SK-N-SH (cell line): Measurements from ENCODE around the gene C19orf33. TPM values are rescaled to one million over a fixed set of nuclear protein-coding genes. Genes with fewer than 3 reads are reported as not detected.

Experiments
- CTCF ChIA-PET: fragments of 300-600, 350-600 bp; formaldehyde crosslinking; extraction: SDS; loops from one replicate; lab custom pipeline; 2021; lab: Yijun Ruan, JAX
- POLR2A ChIA-PET: fragments of 350-600 bp; sonication (Branson Sonifier 250); formaldehyde crosslinking; extraction: SDS; loops from one replicate; lab custom pipeline; 2020; ENCODE audit warnings: antibody characterized with exemption, inconsistent platforms; lab: Yijun Ruan, JAX
- DNase-seq: peaks from one replicate; pipeline ENCODE4 v3.0.0; 2012
- H2AFZ ChIP-seq: fragments of 200-600 bp; sonication (generic); 2 replicates; pipeline ENCODE4 v1.8.1; 2016; ENCODE audit warnings: antibody characterized with exemption, mild to moderate bottlenecking, low read depth
- H3F3A ChIP-seq: fragments of 200-600 bp; sonication (generic); replicated peaks from 2 replicates; pipeline ENCODE3; 2016; ENCODE audit warnings: antibody characterized with exemption, mild to moderate bottlenecking; ENCODE audit not compliant: insufficient read depth
- H3K27ac ChIP-seq, 2 experiments: fragments of 200-500 bp in 1 of 2; fragments of 200-600 bp in 1 of 2; sonication (Bioruptor generic) in 1 of 2; sonication (generic), shearing (Covaris generic) in 1 of 2; 2 replicates each; pipeline versions ENCODE4 v1.5.1 to v1.6.1; 2014 to 2016; ENCODE audit warnings: low read depth in 2 of 2, inconsistent platforms in 1 of 2, low read length in 1 of 2, mild to moderate bottlenecking in 1 of 2, mixed read lengths in 1 of 2
- H3K27me3 ChIP-seq: fragments of 200-600 bp; sonication (generic), shearing (Covaris generic); 2 replicates; pipeline ENCODE4 v1.6.1; 2016; ENCODE audit warnings: mixed run types; ENCODE audit not compliant: insufficient read depth
- H3K36me3 ChIP-seq, 2 experiments: fragments of 200-500 bp in 1 of 2; fragments of 200-600 bp in 1 of 2; sonication (Bioruptor generic) in 1 of 2; sonication (generic) in 1 of 2; replicated peaks in 1 of 2; 2 replicates each; pipeline versions ENCODE3 to v1.5.1; 2014 to 2016; ENCODE audit warnings: low read length in 1 of 2, mild to moderate bottlenecking in 1 of 2; ENCODE audit not compliant: insufficient read depth in 2 of 2, control insufficient read depth in 1 of 2
- H3K4me1 ChIP-seq, 2 experiments: fragments of 200-500 bp in 1 of 2; fragments of 200-600 bp in 1 of 2; sonication (Bioruptor generic) in 1 of 2; sonication (generic), shearing (Covaris generic) in 1 of 2; 2 replicates each; pipeline versions ENCODE4 v1.5.1 to v1.6.1; 2014 to 2016; ENCODE audit warnings: low read depth in 1 of 2, low read length in 1 of 2, mixed run types in 1 of 2; ENCODE audit not compliant: insufficient read depth in 2 of 2, control insufficient read depth in 1 of 2
- H3K4me2 ChIP-seq: fragments of 200-600 bp; sonication (generic), shearing (Covaris generic); 2 replicates; pipeline ENCODE4 v1.6.1; 2017; ENCODE audit warnings: mixed run types
- H3K4me3 ChIP-seq, 2 experiments: fragments of 200-500 bp in 1 of 2; fragments of 200-600 bp in 1 of 2; sonication (Bioruptor generic) in 1 of 2; sonication (generic), shearing (Covaris generic) in 1 of 2; 2 replicates each; pipeline versions ENCODE4 v1.5.1 to v1.8.1; 2014 to 2016; ENCODE audit warnings: low read depth in 2 of 2, inconsistent platforms in 1 of 2, low read length in 1 of 2, mild to moderate bottlenecking in 1 of 2, mixed read lengths in 1 of 2, moderate library complexity in 1 of 2
- H3K79me2 ChIP-seq: fragments of 200-600 bp; sonication (generic); 2 replicates; pipeline ENCODE4 v1.8.1; 2017; ENCODE audit warnings: mild to moderate bottlenecking; ENCODE audit not compliant: insufficient read depth
- H3K9ac ChIP-seq: fragments of 200-600 bp; sonication (generic); 2 replicates; pipeline ENCODE4 v1.6.1; 2017; ENCODE audit warnings: mixed run types
- H3K9me2 ChIP-seq: fragments of 200-600 bp; sonication (generic); 2 replicates; pipeline ENCODE4 v1.6.1; 2017; ENCODE audit warnings: mixed run types
- H3K9me3 ChIP-seq: fragments of 200-600 bp; sonication (generic); 2 replicates; pipeline ENCODE4 v1.6.1; 2017; ENCODE audit warnings: mixed run types, mild to moderate bottlenecking, moderate library complexity
- H4K20me1 ChIP-seq: fragments of 200-600 bp; sonication (generic); 2 replicates; pipeline ENCODE4 v1.6.1; 2017; ENCODE audit warnings: mild to moderate bottlenecking, mixed run types; ENCODE audit not compliant: insufficient read depth
- CHD2 ChIP-seq: fragments of 150-350 bp; IDR thresholded peaks from 2 replicates; pipeline ENCODE4 v1.6.1; 2018; ENCODE audit warnings: low read length; ENCODE audit not compliant: partially characterized antibody
- ELF1 ChIP-seq: IDR thresholded peaks from 2 replicates; pipeline ENCODE4 v1.4.0; 2012
- EP300 ChIP-seq, 2 experiments: IDR thresholded peaks; 2 replicates each; pipeline versions ENCODE4 v1.4.0 to v1.6.1; 2012; ENCODE audit warnings: borderline replicate concordance in 1 of 2, low read depth in 1 of 2, low read length in 1 of 2
- FOSL2 ChIP-seq: IDR thresholded peaks from 2 replicates; pipeline ENCODE4 v1.4.0; 2012; ENCODE audit warnings: low read depth, mild to moderate bottlenecking, moderate library complexity, borderline replicate concordance
- FOXM1 ChIP-seq: IDR thresholded peaks from 2 replicates; pipeline ENCODE4 v1.4.0; 2012; ENCODE audit warnings: low read depth, mild to moderate bottlenecking
- GABPA ChIP-seq: IDR thresholded peaks from 2 replicates; pipeline ENCODE4 v1.4.0; 2012; ENCODE audit warnings: low read depth, mild to moderate bottlenecking
- GATA2 ChIP-seq: sonication (generic); formaldehyde crosslinking; IDR thresholded peaks from 2 replicates; pipeline ENCODE4 v1.5.0; 2020; ENCODE audit warnings: mild to moderate bottlenecking, missing genetic modification reagents
- MAX ChIP-seq: IDR thresholded peaks from 2 replicates; pipeline ENCODE4 v1.4.0; 2012; ENCODE audit warnings: low read depth
- MXI1 ChIP-seq: IDR thresholded peaks from 2 replicates; pipeline ENCODE4 v1.6.1; 2012; ENCODE audit warnings: mild to moderate bottlenecking, low read depth, low read length, improper control_type of control experiment
- NFIC ChIP-seq: IDR thresholded peaks from 2 replicates; pipeline ENCODE4 v1.4.0; 2012; ENCODE audit warnings: borderline replicate concordance
- NRF1 ChIP-seq: IDR thresholded peaks from 2 replicates; pipeline ENCODE4 v1.6.1; 2012; ENCODE audit warnings: low read depth, mild to moderate bottlenecking, low read length
- POLR2AphosphoS5 ChIP-seq: IDR thresholded peaks from 2 replicates; pipeline ENCODE4 v1.6.1; 2012; ENCODE audit warnings: low read depth, low read length
- RXRA ChIP-seq: IDR thresholded peaks from 2 replicates; pipeline ENCODE4 v1.4.0; 2012; ENCODE audit warnings: low read depth, mild to moderate bottlenecking, borderline replicate concordance
- SIN3A ChIP-seq: IDR thresholded peaks from 2 replicates; pipeline ENCODE4 v1.6.1; 2012; ENCODE audit warnings: low read depth, mild to moderate bottlenecking, low read length, moderate library complexity, borderline replicate concordance
- SMC3 ChIP-seq: IDR thresholded peaks from 2 replicates; pipeline ENCODE4 v1.6.1; 2012; ENCODE audit warnings: low read depth, low read length, improper control_type of control experiment
- USF2 ChIP-seq: fragments of 150-350 bp; IDR thresholded peaks from 2 replicates; pipeline ENCODE4 v1.6.1; 2017; ENCODE audit warnings: antibody characterized with exemption, low read length, low read depth, borderline replicate concordance
- ZBTB33 ChIP-seq: IDR thresholded peaks from 2 replicates; pipeline ENCODE4 v1.4.0; 2012; ENCODE audit warnings: low read depth, borderline replicate concordance
- WGBS: methylation state at CpG from one replicate; pipeline ENCODE4 v1.1.6; 2017; ENCODE audit warnings: low lambda C conversion rate; 5-methylcytosine and 5-hydroxymethylcytosine counted together
- polyA plus RNA-seq, 3 experiments: library from polyadenylated mRNA; depleted of rRNA; stranded (reverse); fragments of >200 nt; gene quantifications; 2 replicates each; pipeline ENCODE4 v1.2.3, GENCODE V29; 2012

Gene C19orf33
- polyA plus RNA-seq, 1 of the 3 experiments (the other 2 are of a cell fraction), result not detected

GRCh38 chr19:38285567-38285966 is 18.5 kb upstream of the C19orf33 start:
- H2AFZ ChIP-seq, result no peak overlapping the region
- no peaks in the 10 kb centered on the region for H3F3A ChIP-seq
- H3K9me2 ChIP-seq, result no peaks in the 10 kb centered on the region
- WGBS, result 68% methylated on average over 5 of the region's 5 CpGs
- no peak overlapping the region for H3K27ac ChIP-seq
- H3K4me1 ChIP-seq, result peaks cover 0 to 17% of the 10 kb centered on the region in 2 experiments; a peak in 1 of 4 replicates
- no peak overlapping the region for H3K9ac ChIP-seq
- H3K27me3 ChIP-seq, result no peaks in the 10 kb centered on the region
- H3K79me2 ChIP-seq, result no peaks in the 10 kb centered on the region
- CTCF ChIA-PET, result interaction anchor here (0.8 to 1.5 kb wide), 3 partner anchors 10 to 41 kb away, joined by 3 read pairs; no protein-coding TSS in a partner anchor
- no peak for DNase-seq
- no peaks in the 10 kb centered on the region for H3K9me3 ChIP-seq
- POLR2A ChIA-PET, result no interaction called here
- no peak overlapping the region for H3K4me3 ChIP-seq
- no peaks in the 10 kb centered on the region for H4K20me1 ChIP-seq
- H3K36me3 ChIP-seq, result no peaks in the 10 kb centered on the region
- TF ChIP-seq FOXM1 (no peak), POLR2AphosphoS5 (no peak), NRF1 (no peak), SMC3 (no peak), MXI1 (no peak), SIN3A (no peak), MAX (no peak), ELF1 (no peak), CHD2 (no peak), RXRA (no peak), EP300 (IDR thresholded peaks at IDR 0.05; ENCODE audit: borderline replicate concordance in 1 of 2, low read depth in 1 of 2, low read length in 1 of 2) (no peak), GABPA (no peak), NFIC (no peak), GATA2 (no peak), USF2 (no peak), ZBTB33 (no peak)
- TF ChIP-seq, all 33 proteins: peak for 0
- no peak overlapping the region for H3K4me2 ChIP-seq

- 91% methylated on average over 9 of the region's 9 CpGs for WGBS
- H3K9me3 ChIP-seq, result no peaks in the 10 kb centered on the region
- H3K4me3 ChIP-seq, result no peak overlapping the region
- POLR2A ChIA-PET, result no interaction called here
- H3K79me2 ChIP-seq, result no peaks in the 10 kb centered on the region
- H3K27me3 ChIP-seq, result no peaks in the 10 kb centered on the region
- H3K4me1 ChIP-seq, result peaks cover 0 to 17% of the 10 kb centered on the region in 2 experiments; a peak in 1 of 4 replicates
- H3F3A ChIP-seq, result no peaks in the 10 kb centered on the region
- H4K20me1 ChIP-seq, result no peaks in the 10 kb centered on the region
- no peak overlapping the region for H3K9ac ChIP-seq
- no peak overlapping the region for H2AFZ ChIP-seq
- H3K27ac ChIP-seq, result peak overlapping the region in 1 of 2 experiments; percentile 77; a peak in 2 of 4 replicates
- H3K36me3 ChIP-seq, result no peaks in the 10 kb centered on the region
- TF ChIP-seq FOSL2, result no peak
- no peak for DNase-seq
- no peaks in the 10 kb centered on the region for H3K9me2 ChIP-seq
- no peak overlapping the region for H3K4me2 ChIP-seq
- CTCF ChIA-PET, result interaction anchor here (1.5 kb wide), 1 partner anchor 385 kb away, joined by 4 read pairs; no protein-coding TSS in a partner anchor
Observed at GRCh38 chr19:38287604-38288003, 16.4 kb upstream of the C19orf33 start.
